Measurements from ENCODE around the gene WDR33. TPM values are rescaled to one million over a fixed set of nuclear protein-coding genes. Genes with fewer than 3 reads are reported as not detected.

WDR33 gene
- total and polyA plus RNA-seq, 2 of the 13 experiments (the other 11 are each of a cell fraction or from before 2014, with no cell fraction given) = 54.9 to 78.2 TPM

GRCh38 chr2:127735537-127736399, 75.2 kb downstream of the WDR33 start (continued):
- TF ChIP-seq JUNB (CRISPR knock-in tag; IDR thresholded peaks at IDR 0.05; ENCODE audit: borderline replicate concordance) (no peak), AHDC1 (CRISPR knock-in tag; IDR thresholded peaks at IDR 0.05; ENCODE audit: borderline replicate concordance) (peak; percentile 41; the same call in 1 of the 2 replicates), TSC22D2 (CRISPR knock-in tag; IDR thresholded peaks at IDR 0.05; ENCODE audit: borderline replicate concordance) (no peak), SRF (IDR thresholded peaks at IDR 0.05; ENCODE audit: low read depth, low read length) (no peak), ZNF512 (CRISPR knock-in tag; IDR thresholded peaks at IDR 0.05) (no peak), ZNF501 (CRISPR knock-in tag; IDR thresholded peaks at IDR 0.05) (no peak), SMYD3 (CRISPR knock-in tag; IDR thresholded peaks at IDR 0.05) (no peak), ZNF124 (CRISPR knock-in tag; IDR thresholded peaks at IDR 0.05) (no peak), ARNTL (CRISPR knock-in tag; IDR thresholded peaks at IDR 0.05) (no peak), ZKSCAN5 (CRISPR knock-in tag; IDR thresholded peaks at IDR 0.05) (no peak), ZNF788 (CRISPR knock-in tag; IDR thresholded peaks at IDR 0.05; ENCODE audit: borderline replicate concordance) (no peak), MXD3 (CRISPR knock-in tag; IDR thresholded peaks at IDR 0.05) (no peak), SP2 (CRISPR knock-in tag; IDR thresholded peaks at IDR 0.05) (no peak), ZNF609 (CRISPR knock-in tag; IDR thresholded peaks at IDR 0.05; ENCODE audit: borderline replicate concordance) (no peak), TCF7L2 (IDR thresholded peaks at IDR 0.05; ENCODE audit: low read depth, low read length) (no peak), NFYC (CRISPR knock-in tag; IDR thresholded peaks at IDR 0.05) (no peak), NFKB2 (CRISPR knock-in tag; IDR thresholded peaks at IDR 0.05; ENCODE audit: borderline replicate concordance) (no peak)
